HG03097 (cell line): ENCODE results near the gene RILP.

Source experiments
- ATAC-seq: cut with Tn5 transposase; IDR thresholded peaks from one replicate; pipeline ENCODE4 v1.9.1; 2021; ENCODE audit not compliant: unreplicated experiment, low FRiP score

The RILP gene

DNA sequence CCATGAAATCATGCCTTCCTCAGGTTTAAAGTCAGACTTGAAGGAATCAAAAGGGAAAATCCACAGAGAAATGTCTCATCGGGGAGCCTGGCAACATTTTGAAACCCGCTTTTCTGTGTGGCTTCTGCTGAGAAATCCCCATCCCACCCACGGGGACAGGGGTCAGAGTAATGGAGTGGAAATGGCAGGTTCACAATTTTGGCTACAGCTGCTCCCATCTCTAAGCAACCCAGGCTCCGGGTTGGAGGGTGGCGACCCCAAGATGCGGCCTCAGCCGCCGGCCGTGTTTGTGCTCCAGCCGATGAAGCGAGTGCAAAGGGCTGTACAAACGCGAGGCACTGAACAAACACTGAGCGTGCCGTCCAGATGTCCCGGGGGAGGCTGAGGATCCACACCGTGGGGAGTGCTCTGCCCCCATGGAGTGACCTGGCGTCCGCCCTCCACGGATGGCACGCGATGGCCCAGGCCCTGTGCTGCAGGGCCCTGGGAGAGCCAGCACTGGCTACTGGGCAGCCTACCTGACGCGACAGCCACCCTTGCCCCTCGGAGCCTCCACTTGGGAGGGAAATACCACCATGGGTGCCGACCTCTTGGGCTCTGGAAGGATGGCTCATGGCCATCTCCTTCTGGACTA is 43.2 kb downstream of the RILP start:
- ATAC-seq: no peak

DNA sequence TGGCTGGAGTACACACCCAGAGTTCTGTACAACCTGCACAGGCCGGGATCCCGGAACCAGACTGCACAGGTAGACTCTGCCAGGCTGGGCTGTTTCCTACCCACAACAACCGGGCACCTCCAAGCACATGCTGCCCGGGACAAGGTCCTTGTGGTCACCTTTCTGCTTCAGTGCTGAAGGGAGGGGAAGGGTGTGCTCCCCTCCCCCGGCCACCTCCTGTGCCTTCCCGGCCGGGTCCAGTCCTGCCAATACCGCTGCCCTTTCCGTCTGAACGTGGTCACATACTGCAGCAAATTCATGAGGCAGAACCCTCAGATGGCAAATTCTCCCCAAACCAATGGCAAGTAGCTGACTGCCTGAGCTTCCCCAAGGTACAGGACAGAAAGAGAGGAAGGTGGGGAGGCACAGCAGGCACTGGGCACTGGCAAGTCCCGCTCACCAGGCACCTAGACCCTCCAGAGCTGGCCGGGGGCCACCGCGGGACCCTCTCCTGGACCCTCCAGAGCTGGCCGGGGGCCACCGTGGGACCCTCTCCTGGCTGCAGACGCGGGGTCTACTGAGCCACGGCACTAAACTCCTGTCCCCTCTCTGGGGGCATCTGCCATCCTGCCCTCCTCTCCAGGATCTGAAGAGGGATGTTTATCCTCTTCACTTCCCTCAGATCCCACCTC is 43.9 kb downstream of the RILP start:
- no peak for ATAC-seq

DNA sequence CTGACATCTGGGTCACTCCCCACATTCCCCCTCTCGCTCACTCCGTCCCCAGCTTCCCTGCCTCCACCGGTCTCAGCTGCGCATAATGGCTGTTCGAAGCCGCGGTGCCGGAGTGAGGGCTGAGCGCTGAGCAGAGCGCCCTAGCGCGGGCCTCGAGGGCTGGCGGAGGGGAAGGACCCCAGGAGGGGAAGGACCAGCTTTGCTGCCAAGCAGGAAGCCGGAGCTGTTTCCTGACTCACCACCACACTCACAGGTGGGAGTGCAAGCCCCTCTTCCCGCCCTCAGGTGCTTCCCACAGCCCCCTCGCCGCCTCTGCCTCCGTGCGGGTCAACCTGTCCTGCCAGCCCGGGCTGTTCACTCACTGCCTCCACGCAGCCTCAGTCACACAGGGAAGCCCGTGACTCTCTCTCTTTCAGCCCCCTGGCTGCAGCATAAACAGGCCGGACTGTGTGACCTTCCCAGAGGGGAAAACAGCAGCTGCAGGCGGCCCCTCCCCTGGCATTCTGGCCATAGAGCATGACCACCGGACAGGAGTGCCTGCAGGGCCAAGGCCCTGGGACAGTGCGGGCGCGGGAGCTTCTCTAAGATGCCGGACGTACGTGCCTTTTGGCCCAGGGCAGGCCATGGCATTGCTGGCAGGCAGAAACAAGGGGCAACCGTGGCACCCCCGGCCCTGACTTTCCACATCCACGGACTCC is 44.7 kb downstream of the RILP start:
- ATAC-seq: no peak

DNA sequence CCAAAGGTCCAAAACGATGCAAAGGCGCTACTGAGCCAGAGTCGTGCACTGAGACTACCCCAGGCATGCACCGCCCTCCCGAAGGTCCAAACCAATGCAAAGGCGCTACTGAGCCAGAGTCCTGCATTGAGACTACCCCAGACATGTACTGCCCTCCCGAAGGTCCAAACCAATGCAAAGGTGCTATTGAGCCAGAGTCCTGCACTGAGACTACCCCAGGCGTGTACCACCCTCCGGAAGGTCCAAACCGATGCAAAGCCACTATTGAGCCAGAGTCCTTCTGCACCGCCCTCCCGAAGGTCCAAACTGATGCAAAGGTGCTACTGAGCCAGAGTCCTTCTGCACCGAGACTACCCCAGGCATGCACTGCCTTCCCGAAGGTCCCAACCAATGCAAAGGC is 48.1 kb downstream of the RILP start:
- ATAC-seq: no peak

DNA sequence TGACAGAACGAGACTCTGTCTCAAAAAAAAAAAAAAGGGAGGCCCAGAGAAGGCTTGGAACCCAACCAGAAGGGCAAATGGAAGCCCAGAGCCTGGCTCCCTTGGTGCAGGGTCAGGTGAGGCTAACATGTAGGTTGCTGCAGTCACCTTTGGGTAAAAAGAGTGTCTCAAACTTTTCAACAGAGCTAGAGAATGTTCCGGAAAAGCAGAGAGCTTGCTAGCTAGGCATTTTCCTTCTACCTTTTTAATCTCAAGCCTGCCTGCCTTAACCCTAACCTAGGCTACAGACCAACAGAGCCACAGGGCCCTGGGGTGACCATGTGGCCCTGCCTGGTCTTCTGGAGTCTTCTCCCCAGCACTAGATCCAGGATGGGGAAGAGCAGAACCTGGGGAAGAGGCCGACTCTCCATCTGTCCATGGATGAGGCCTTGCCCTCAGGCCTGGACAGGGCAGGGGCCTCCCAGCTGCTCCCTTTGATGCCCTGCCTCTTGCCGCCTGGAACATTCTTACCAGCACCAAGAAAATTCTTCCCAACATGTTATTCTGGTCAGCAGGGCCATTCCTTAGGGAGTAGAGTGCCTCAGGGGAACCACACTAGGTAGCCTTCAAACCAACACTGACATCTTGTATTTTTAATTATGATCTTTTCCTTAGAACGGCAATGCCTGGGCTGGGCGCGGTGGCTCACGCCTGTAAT is 51.1 kb downstream of the RILP start:
- no peak for ATAC-seq

DNA sequence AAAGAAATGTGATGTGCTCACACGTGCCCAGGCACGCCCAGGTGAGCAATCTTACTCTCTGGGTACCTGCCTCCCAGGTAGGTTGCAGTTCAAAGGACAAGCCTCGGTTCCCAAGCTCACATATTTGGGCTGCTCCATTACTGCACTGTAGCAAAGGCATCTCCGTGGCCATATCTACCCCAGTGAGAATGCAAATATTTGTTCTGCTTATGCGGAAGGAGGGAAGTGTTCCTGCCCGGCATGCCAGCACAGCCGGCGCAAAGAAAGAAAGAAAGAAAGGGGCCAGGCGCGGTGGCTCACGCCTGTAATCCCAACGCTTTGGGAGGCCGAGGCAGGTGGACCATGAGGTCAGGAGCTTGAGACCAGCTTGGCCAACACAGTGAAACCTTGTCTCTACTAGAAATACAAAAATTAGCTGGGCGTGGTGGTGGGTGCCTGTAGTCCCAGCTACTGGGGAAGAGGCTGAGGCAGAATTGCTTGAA is 51.8 kb downstream of the RILP start:
- ATAC-seq: no peak
